Ishikawa (cell line): ENCODE data around the gene DOCK8.

Source experiments
- CEBPB ChIP-seq: IDR thresholded peaks from 2 replicates; pipeline ENCODE4 v1.6.1; 2012
- CREB1 ChIP-seq: IDR thresholded peaks from 2 replicates; pipeline ENCODE4 v1.6.1; 2012; ENCODE audit warnings: low read depth
- EGR1 ChIP-seq: IDR thresholded peaks from 2 replicates; pipeline ENCODE4 v1.6.1; 2012
- EP300 ChIP-seq: IDR thresholded peaks from 2 replicates; pipeline ENCODE4 v1.6.1; 2012; ENCODE audit warnings: borderline replicate concordance
- FOXM1 ChIP-seq: IDR thresholded peaks from 2 replicates; pipeline ENCODE4 v1.6.1; 2012; ENCODE audit warnings: low read depth, borderline replicate concordance
- MAX ChIP-seq: IDR thresholded peaks from 2 replicates; pipeline ENCODE4 v1.6.1; 2012
- NFIC ChIP-seq: IDR thresholded peaks from 2 replicates; pipeline ENCODE4 v1.6.1; 2012
- RAD21 ChIP-seq: IDR thresholded peaks from 2 replicates; pipeline ENCODE4 v1.6.1; 2012; ENCODE audit warnings: low read depth
- REST ChIP-seq: IDR thresholded peaks from 2 replicates; pipeline ENCODE4 v1.6.1; 2012; ENCODE audit warnings: low read depth, mild to moderate bottlenecking
- TAF1 ChIP-seq: IDR thresholded peaks from 2 replicates; pipeline ENCODE4 v1.6.1; 2012; ENCODE audit warnings: low read depth, mild to moderate bottlenecking
- TCF12 ChIP-seq: IDR thresholded peaks from 2 replicates; pipeline ENCODE4 v1.6.1; 2012; ENCODE audit warnings: low read depth
- TEAD4 ChIP-seq: IDR thresholded peaks from 2 replicates; pipeline ENCODE4 v1.6.1; 2012
- USF1 ChIP-seq: IDR thresholded peaks from 2 replicates; pipeline ENCODE4 v1.6.1; 2012
- YY1 ChIP-seq: IDR thresholded peaks from 2 replicates; pipeline ENCODE4 v1.6.1; 2012; ENCODE audit warnings: low read depth
- ZBTB7A ChIP-seq: IDR thresholded peaks from 2 replicates; pipeline ENCODE4 v1.6.1; 2012; ENCODE audit warnings: low read depth

The DOCK8 gene

GRCh38 chr9:326667-327066 is 112.0 kb downstream of the DOCK8 start:
- no peak for TF ChIP-seq ZBTB7A
- peak; percentile 86 for TF ChIP-seq USF1
- TF ChIP-seq CEBPB, result no peak

GRCh38 chr9:328453-328852 is 113.8 kb downstream of the DOCK8 start:
- TF ChIP-seq USF1 (no peak), ZBTB7A (no peak), TAF1 (no peak), EP300 (no peak), RAD21 (no peak), CEBPB (no peak), TEAD4 (no peak), YY1 (no peak), CREB1 (no peak), MAX (no peak), TCF12 (no peak), FOXM1 (no peak), EGR1 (no peak), NFIC (no peak)

GRCh38 chr9:331197-331596 is 116.5 kb downstream of the DOCK8 start:
- TF ChIP-seq EGR1 (no peak), TEAD4 (no peak), TCF12 (no peak), CREB1 (no peak), EP300 (no peak), TAF1 (no peak), NFIC (no peak)

- TF ChIP-seq REST (no peak), FOXM1 (no peak), MAX (no peak), CEBPB (no peak), RAD21 (no peak), NFIC (no peak), EP300 (no peak), TAF1 (no peak), TEAD4 (no peak), EGR1 (no peak), YY1 (no peak), TCF12 (no peak), ZBTB7A (no peak), USF1 (no peak), CREB1 (no peak)
These were observed 120.7 kb downstream of the DOCK8 start for GRCh38 chr9:335373-335772.

GRCh38 chr9:336039-336438 is 121.4 kb downstream of the DOCK8 start:
- TF ChIP-seq YY1, result no peak
- no peak for TF ChIP-seq MAX
- TF ChIP-seq ZBTB7A, result no peak
- no peak for TF ChIP-seq EP300
- no peak for TF ChIP-seq USF1
- TF ChIP-seq FOXM1, result no peak
- TF ChIP-seq NFIC, result no peak
- no peak for TF ChIP-seq REST
- TF ChIP-seq CREB1, result no peak
- TF ChIP-seq EGR1, result no peak
- TF ChIP-seq TCF12, result no peak
- TF ChIP-seq TAF1, result no peak
- TF ChIP-seq TEAD4, result no peak
- no peak for TF ChIP-seq RAD21
- TF ChIP-seq CEBPB, result no peak
